Measurements from ENCODE around the gene LILRB1.

GRCh38 chr19:54614726-54615125 lies 15.6 kb upstream of the LILRB1 start:
- TF ChIP-seq CTCF (IDR thresholded peaks at IDR 0.05) (no peak), POLR2AphosphoS5 (IDR thresholded peaks at IDR 0.05) (no peak)

Data from esophagus muscularis mucosa (tissue), 3 donors.